ENCODE results near the gene ZYG11B. TPM values are rescaled to one million over a fixed set of nuclear protein-coding genes. Genes with fewer than 3 reads are reported as not detected.
"Not testable (repeated sequence)": the region's sequence is repeated elsewhere in the genome, so short reads cannot be mapped to it uniquely, and the experiment has no call there.

Gene ZYG11B
- total RNA-seq, 2 donors from 2014 or later, result 33.1 to 35.1 TPM

DNA sequence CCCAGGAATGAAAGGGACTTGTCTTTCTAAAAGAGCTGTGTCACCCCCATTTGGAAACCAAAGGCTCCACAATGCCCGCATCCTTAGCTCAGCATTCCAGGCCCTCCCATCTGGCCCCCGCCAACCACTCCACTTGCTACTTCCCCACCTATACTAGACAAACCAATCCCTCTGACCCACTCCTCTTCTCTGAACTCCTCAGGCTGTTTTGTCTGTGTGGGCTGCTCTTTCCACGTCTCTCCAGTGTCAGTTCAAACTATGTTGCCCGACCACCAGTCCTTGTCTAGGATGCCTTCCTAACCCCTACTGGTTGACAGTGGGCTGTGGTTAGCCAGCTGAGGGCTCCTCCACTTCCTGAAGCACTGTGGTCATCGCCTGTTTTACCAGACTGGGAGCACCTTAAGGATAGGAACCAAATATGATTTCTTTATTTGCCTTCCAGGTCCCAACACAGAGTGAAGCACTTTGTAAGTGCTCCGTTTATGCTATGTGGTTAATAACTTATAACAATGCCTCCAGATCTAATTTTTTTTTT is 20.1 kb upstream of the ZYG11B start:
- intact Hi-C loops (cut with DNase I), result no loop called here
- DNase-seq (ENCODE audit: low spot score), result no peak

DNA sequence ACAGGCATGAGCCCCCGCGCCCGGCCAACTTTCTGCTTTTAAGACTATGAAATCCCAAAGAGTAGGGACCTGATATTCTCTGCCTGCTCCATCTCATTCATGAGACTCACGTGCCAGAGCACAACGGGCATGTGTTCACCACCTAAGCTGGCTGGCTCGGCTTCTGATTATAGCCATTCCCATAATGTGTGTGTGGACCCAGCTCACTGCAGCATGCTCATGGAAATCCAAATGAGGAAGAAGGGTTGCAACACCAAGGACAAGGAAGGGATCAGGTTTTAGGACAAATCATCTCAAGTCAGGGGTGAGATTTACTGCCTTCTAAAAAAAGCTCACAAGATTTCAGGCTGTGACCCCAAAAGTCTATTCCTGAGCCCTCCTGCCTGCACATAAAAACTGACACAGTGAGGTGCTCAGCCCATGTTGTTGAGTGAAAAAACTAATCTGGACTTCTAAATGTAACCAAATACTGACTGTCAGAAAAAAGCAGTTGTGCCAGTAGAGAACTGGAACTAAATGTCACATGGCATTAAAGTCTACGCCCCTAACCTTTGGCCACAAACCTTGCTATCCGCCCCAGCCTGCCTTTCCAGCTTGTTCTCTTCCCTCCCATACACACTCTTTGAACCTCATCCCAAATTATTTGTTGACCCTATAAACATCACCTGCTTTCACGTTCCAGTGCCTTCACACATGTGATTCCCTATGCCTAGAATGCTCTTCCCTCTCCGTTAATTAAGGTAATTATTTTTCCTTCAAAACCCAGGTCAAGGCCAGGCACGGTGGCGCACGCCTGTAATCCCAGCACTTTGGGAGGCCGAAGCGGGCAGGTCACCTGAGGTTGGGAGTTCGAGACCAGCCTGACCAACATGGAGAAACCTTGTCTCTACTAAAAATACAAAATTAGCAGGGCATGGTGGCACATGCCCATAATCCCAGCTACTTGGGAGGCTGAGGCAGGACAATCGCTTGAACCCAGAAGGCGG is 19.0 kb upstream of the ZYG11B start:
- intact Hi-C loops (cut with DNase I), result no loop called here
- no peak for DNase-seq (ENCODE audit: low spot score)

GRCh38 chr1:52707927-52708655 is 18.2 kb upstream of the ZYG11B start:
- intact Hi-C loops (cut with DNase I), result no loop called here
- no peak for DNase-seq (ENCODE audit: low spot score)

DNA sequence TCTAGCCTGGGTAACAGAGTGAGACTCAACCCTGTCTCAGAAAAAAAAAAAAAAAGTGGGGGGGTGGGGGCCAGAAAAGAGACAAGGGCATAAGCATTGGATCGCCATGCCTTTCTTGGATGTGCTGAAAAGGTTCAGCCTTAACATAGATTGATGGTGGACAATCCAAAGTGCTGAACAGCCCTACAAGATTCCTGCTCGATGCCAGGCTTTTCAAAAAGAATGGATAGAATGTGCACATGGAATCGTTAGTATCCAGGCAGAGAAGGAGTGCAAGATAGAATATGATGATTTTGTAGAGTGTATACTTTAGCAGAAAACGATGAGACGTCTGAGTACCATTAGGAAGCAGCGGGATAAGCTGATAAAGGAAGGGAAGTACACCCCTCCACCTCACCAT is 17.2 kb upstream of the ZYG11B start:
- no peak for DNase-seq (ENCODE audit: low spot score)
- intact Hi-C loops (cut with DNase I), result no loop called here

DNA sequence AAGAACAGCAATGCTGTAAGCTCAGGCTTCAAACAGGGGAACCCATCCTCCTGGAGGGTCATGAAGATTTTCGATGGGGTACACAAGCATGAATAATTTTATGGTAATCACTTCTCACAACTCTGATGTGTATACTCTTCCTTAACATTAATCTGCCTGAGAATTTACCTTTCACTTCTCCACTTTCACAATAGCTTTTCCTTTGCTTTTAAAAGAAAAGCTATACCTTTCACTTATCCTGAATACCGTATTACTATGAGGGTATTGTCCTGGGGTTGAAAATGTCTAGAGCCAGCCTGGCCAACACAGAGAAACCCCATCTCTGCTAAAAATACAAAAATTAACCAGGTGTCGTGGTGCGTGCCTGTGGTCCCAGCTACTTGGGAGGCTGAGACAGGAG is 12.7 kb upstream of the ZYG11B start:
- intact Hi-C loops (cut with DNase I), result no loop called here
- DNase-seq (ENCODE audit: low spot score), result no peak

GRCh38 chr1:52715296-52715695 is 11.0 kb upstream of the ZYG11B start:
- intact Hi-C loops (cut with DNase I); DNase-seq (ENCODE audit: low spot score): not testable (repeated sequence)

DNA sequence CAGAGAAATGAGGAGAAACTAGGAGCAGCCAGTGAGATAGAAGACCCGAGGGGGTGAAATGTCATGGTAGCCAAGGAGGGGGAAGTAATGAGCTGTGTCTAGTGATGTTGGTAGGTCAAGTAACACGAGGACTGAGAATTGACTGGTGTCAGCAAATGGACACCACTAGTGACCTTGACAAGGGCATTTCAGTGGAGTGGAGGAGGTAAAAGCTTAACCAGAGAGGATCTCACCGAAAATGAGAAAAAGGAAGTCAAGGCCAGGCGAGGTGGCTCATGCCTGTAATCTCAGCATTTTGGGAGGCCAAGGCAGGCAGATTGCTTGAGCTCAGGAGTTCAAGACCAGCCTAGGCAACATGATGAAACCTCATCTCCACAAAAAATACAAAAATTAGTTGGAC is 3.0 kb upstream of the ZYG11B start:
- intact Hi-C loops (cut with DNase I), result no loop called here
- DNase-seq (ENCODE audit: low spot score), result no peak

DNA sequence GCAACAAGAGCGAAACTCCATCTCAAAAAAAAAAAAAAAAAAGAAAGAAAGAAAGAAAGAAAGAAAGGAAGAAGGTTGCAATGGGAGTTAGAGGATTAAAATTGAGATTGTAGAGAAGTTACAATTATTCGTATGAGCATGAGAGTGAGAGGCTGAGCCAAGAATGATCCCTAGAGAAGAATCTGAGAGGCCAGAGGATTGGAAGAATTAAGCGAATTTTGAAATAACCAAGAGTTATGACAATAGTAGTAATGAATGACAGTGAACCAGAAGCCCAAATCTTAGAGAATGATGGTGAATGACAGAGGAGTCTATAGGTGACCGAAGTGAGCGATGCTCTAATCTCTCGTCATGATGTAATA is 369 bp upstream of the ZYG11B start:
- intact Hi-C loops (cut with DNase I), result no loop called here
- DNase-seq (ENCODE audit: low spot score), result no peak

DNA sequence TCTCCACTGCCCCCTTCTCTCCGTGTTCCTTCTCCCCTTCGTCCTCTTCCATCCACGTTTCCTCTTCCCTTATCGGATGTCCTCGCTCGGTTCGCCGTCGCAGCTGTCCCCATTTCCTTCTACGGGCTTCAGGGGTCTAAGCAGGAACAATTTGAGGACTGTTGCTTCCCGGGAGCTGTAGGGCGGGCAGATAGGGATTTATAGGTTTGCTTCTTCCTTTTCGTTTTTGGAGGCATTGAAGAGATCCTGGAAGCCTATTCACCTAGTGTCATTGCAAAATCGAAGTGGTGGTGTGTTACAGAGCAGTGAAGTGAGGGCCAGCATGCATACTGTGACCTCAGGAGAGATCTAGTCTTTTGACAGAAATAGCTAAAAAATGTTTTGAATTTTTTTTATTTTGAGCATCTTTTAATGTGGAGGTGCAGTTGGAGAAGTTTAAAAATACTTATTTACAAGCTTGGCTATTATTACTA is 897 bp downstream of the ZYG11B start:
- DNase-seq (ENCODE audit: low spot score), result no peak
- intact Hi-C loops (cut with DNase I), result no loop called here

- intact Hi-C loops (cut with DNase I), result no loop called here
- no peak for DNase-seq (ENCODE audit: low spot score)
Observed at GRCh38 chr1:52727956-52728656, 1.9 kb downstream of the ZYG11B start.

DNA sequence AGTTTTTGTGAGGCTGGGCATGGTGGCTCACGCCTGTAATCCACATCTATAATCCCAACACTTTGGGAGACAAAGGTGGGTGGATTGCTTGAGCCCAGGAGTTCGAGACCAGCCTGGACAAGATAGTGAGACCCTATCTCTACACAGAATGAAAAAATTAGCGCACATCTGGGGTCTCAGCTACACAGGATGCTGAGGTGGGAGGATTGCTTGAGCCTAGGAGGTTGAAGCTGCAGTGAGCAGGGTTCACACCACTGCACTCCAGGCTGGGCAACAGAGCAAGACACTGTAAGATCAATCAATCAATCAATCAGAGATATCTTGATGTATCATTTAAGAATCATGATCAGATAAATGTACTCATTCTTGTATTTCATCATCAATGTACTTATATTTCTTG is 7.1 kb downstream of the ZYG11B start:
- intact Hi-C loops (cut with DNase I), result no loop called here
- no peak for DNase-seq (ENCODE audit: low spot score)

DNA sequence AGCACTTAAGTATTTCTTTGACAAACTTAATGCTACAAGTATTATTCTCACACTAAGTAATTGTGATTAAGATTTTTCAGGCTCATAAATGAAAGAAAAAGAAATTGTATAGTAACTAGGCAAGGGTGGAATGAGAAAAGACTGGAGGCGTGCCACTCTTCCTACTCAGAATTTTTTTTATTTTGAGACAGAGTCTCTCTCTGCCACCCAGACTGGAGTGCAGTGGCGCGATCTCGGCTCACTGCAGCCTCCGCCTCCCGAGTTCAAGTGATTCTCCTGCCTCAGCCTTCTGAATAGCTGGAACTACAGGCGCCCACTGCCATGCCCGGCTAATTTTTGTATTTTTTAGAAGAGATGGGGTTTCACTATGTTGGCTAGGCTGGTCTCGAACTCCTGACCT is 9.1 kb downstream of the ZYG11B start:
- intact Hi-C loops (cut with DNase I); DNase-seq (ENCODE audit: low spot score): not testable (repeated sequence)

GRCh38 chr1:52738148-52738547 is 11.9 kb downstream of the ZYG11B start:
- intact Hi-C loops (cut with DNase I), result no loop called here
- DNase-seq (ENCODE audit: low spot score), result no peak

DNA sequence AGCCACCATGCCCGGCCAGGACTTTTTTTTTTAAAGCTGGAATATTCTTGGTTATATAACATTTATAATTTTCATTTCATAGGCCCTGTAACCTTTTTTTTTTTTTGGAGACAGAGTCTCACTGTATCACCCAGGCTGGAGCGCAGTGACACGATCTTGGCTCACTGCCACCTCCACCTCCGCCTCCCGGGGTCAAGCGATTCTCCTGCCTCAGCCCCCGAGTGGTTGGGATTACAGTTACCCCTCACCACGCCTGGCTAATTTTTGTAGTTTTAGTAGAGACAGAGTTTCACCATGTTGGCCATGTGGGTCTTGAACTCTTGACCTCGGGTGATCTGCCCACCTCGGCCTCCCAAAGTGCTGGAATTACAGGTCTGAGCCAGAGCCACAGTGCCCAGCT is 12.6 kb downstream of the ZYG11B start:
- intact Hi-C loops (cut with DNase I), result no loop called here
- no peak for DNase-seq (ENCODE audit: low spot score)

GRCh38 chr1:52739699-52740467 is 13.6 kb downstream of the ZYG11B start:
- intact Hi-C loops (cut with DNase I), result no loop called here
- DNase-seq (ENCODE audit: low spot score), result no peak

- DNase-seq (ENCODE audit: low spot score), result no peak
- intact Hi-C loops (cut with DNase I), result no loop called here
Observed at GRCh38 chr1:52741259-52741658, 15.0 kb downstream of the ZYG11B start.

DNA sequence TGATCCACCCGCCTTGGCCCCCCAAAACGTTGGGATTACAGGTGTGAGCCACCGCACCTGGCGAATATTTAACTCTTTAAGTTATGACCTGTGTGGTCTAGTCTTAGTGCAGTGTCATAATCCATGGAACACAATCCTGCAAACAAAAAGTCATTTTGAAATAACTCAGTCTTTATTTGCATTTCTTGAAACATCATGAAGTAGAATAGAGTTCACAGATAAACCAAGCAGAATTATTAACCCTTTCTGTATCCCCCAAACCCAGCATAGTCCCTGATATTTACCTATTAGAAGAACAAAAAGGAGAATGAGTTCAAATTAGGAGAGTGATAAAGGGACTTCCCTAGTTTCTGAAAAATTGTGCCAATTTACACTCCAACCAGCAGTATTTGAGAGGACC is 19.9 kb downstream of the ZYG11B start:
- intact Hi-C loops (cut with DNase I), result no loop called here
- DNase-seq (ENCODE audit: low spot score), result no peak

- intact Hi-C loops (cut with DNase I), result no loop called here
- DNase-seq (ENCODE audit: low spot score), result no peak
Observed at GRCh38 chr1:52747450-52747849, 21.2 kb downstream of the ZYG11B start.

DNA sequence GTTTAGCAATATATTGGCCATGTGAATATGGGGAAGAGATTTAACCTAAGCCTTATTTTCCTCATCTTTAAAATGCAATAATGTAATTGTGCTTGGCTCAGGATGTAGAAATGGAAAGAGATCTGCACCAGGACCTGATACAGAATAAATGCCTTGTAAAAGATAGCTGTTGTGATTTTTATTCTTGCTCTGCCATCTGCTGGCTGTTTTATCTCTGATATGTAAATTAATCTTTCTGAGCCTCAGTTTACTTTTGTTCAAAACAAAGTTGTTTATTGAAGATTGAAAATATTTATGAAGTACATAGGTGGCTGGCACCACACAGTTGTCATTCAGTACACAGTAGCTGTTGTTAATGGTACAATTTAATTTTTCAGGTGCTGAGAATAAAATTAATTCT is 21.9 kb downstream of the ZYG11B start:
- intact Hi-C loops (cut with DNase I), result no loop called here
- no peak for DNase-seq (ENCODE audit: low spot score)

Measured in posterior vena cava (tissue), 2 donors.